H9 (cell line): ENCODE results near the gene PNPLA7. TPM values are rescaled to one million over a fixed set of nuclear protein-coding genes. Genes with fewer than 3 reads are reported as not detected.

ENCODE experiments used
- DNase-seq: peaks from one replicate; pipeline ENCODE4 v3.0.0-alpha.2; 2017
- H2AFZ ChIP-seq: one replicate; pipeline ENCODE4 v1.6.1; 2013; ENCODE audit warnings: mild to moderate bottlenecking, low read length, control low read depth, moderate library complexity
- H2AK5ac ChIP-seq: 2 replicates; pipeline ENCODE4 v1.6.1; 2013; ENCODE audit warnings: low read length, control low read depth, mixed read lengths; ENCODE audit not compliant: insufficient read length
- H2BK120ac ChIP-seq: one replicate; pipeline ENCODE4 v1.6.1; 2013; ENCODE audit warnings: low read depth, mild to moderate bottlenecking, low read length, control low read depth, inconsistent platforms; ENCODE audit not compliant: poor library complexity, severe bottlenecking
- H2BK12ac ChIP-seq: 2 replicates; pipeline ENCODE4 v1.6.1; 2013; ENCODE audit warnings: low read length, control low read depth, mixed read lengths, low read depth; ENCODE audit not compliant: insufficient read length
- H2BK15ac ChIP-seq: 2 replicates; pipeline ENCODE4 v1.6.1; 2013; ENCODE audit warnings: low read depth, low read length, control low read depth
- H2BK20ac ChIP-seq: one replicate; pipeline ENCODE4 v1.6.1; 2013; ENCODE audit warnings: low read depth, mild to moderate bottlenecking, low read length, control low read depth, inconsistent platforms; ENCODE audit not compliant: poor library complexity, severe bottlenecking
- H2BK5ac ChIP-seq: 2 replicates; pipeline ENCODE4 v1.6.1; 2013; ENCODE audit warnings: low read length, control low read depth, mixed read lengths; ENCODE audit not compliant: insufficient read length
- H3K14ac ChIP-seq: 2 replicates; pipeline ENCODE4 v1.6.1; 2013; ENCODE audit warnings: low read length, control low read depth; ENCODE audit not compliant: insufficient read depth
- H3K18ac ChIP-seq: 2 replicates; pipeline ENCODE4 v1.6.1; 2013; ENCODE audit warnings: low read depth, mild to moderate bottlenecking, mixed read lengths, low read length, control low read depth; ENCODE audit not compliant: insufficient read length
- H3K23ac ChIP-seq: 2 replicates; pipeline ENCODE4 v1.6.1; 2013; ENCODE audit warnings: low read length, control low read depth, mixed read lengths, low read depth; ENCODE audit not compliant: insufficient read length
- H3K23me2 ChIP-seq: 2 replicates; pipeline ENCODE4 v1.6.1; 2013; ENCODE audit warnings: low read depth, mild to moderate bottlenecking, mixed read lengths, low read length, control low read depth; ENCODE audit not compliant: insufficient read length, poor library complexity, severe bottlenecking
- H3K27ac ChIP-seq: 2 replicates; pipeline ENCODE4 v1.5.1; 2013; ENCODE audit warnings: low read length, control low read depth, mixed read lengths, low read depth; ENCODE audit not compliant: insufficient read length
- H3K27me3 ChIP-seq: 2 replicates; pipeline ENCODE4 v1.6.1; 2013; ENCODE audit warnings: low read length, control low read depth, inconsistent platforms; ENCODE audit not compliant: insufficient read depth
- H3K4ac ChIP-seq: 2 replicates; pipeline ENCODE4 v1.6.1; 2013; ENCODE audit warnings: low read depth, mild to moderate bottlenecking, control low read depth, inconsistent platforms, low read length, moderate library complexity
- H3K4me1 ChIP-seq: 2 replicates; pipeline ENCODE4 v1.6.1; 2013; ENCODE audit warnings: low read length, control low read depth, inconsistent platforms; ENCODE audit not compliant: insufficient read depth
- H3K4me2 ChIP-seq: 2 replicates; pipeline ENCODE4 v1.6.1; 2013; ENCODE audit warnings: low read length, control low read depth, mixed read lengths; ENCODE audit not compliant: insufficient read length, insufficient read depth
- H3K56ac ChIP-seq: 2 replicates; pipeline ENCODE4 v1.6.1; 2013; ENCODE audit warnings: low read depth, mild to moderate bottlenecking, mixed read lengths, low read length, control low read depth; ENCODE audit not compliant: insufficient read length
- H3K79me1 ChIP-seq: 2 replicates; pipeline ENCODE4 v1.6.1; 2013; ENCODE audit warnings: low read depth, mild to moderate bottlenecking, moderate library complexity, low read length, control low read depth, inconsistent platforms; ENCODE audit not compliant: insufficient read depth, poor library complexity, severe bottlenecking
- H3K79me2 ChIP-seq: 2 replicates; pipeline ENCODE4 v1.6.1; 2013; ENCODE audit warnings: low read length, control low read depth, inconsistent platforms; ENCODE audit not compliant: insufficient read depth
- H3K9ac ChIP-seq: 2 replicates; pipeline ENCODE4 v1.6.1; 2013; ENCODE audit warnings: low read length, control low read depth, mixed read lengths; ENCODE audit not compliant: insufficient read length; ENCODE audit errors: extremely low read depth
- H3K9me3 ChIP-seq: one replicate; pipeline ENCODE4 v1.6.1; 2013; ENCODE audit warnings: low read depth, low read length, inconsistent platforms; ENCODE audit not compliant: control insufficient read depth
- H3T11ph ChIP-seq: one replicate; pipeline ENCODE4 v1.6.1; 2013; ENCODE audit warnings: mild to moderate bottlenecking, low read length, control low read depth, inconsistent platforms
- H4K20me1 ChIP-seq: one replicate; pipeline ENCODE4 v1.6.1; 2013; ENCODE audit not compliant: control insufficient read depth, insufficient read length, insufficient read depth
- H4K5ac ChIP-seq: 2 replicates; pipeline ENCODE4 v1.6.1; 2013; ENCODE audit warnings: low read depth, mild to moderate bottlenecking, mixed read lengths, low read length, control low read depth; ENCODE audit not compliant: insufficient read length
- H4K8ac ChIP-seq: replicated peaks from 2 replicates; pipeline ENCODE4 v1.6.1; 2013; ENCODE audit warnings: low read length, control low read depth, mixed read lengths, low read depth; ENCODE audit not compliant: insufficient read length
- H4K91ac ChIP-seq: 2 replicates; pipeline ENCODE4 v1.6.1; 2013; ENCODE audit warnings: low read depth, mild to moderate bottlenecking, moderate library complexity, mixed read lengths, low read length, control low read depth; ENCODE audit not compliant: insufficient read length
- H3K27ac Mint-ChIP-seq, 3 experiments: 2 replicates in 2 of 3; 3 replicates in 1 of 3; pipeline ENCODE4 v1.8.0; 2020 to 2021; ENCODE audit warnings: mixed read lengths in 3 of 3, mild to moderate bottlenecking in 1 of 3, moderate library complexity in 1 of 3
- H3K27me3 Mint-ChIP-seq: 2 replicates; pipeline ENCODE4 v1.8.0; 2021; ENCODE audit warnings: low read depth, mild to moderate bottlenecking, moderate library complexity, mixed read lengths
- H3K36me3 Mint-ChIP-seq, 3 experiments: 2 replicates in 2 of 3; 3 replicates in 1 of 3; pipeline ENCODE4 v1.8.0; 2020 to 2021; ENCODE audit warnings: low read depth in 3 of 3, mixed read lengths in 3 of 3; ENCODE audit not compliant: insufficient read depth in 1 of 3
- H3K4me1 Mint-ChIP-seq, 2 experiments: 2 replicates each; pipeline ENCODE4 v1.8.0; 2020; ENCODE audit warnings: mixed read lengths in 2 of 2
- H3K4me3 Mint-ChIP-seq, 2 experiments: 2 replicates in 1 of 2; 3 replicates in 1 of 2; pipeline ENCODE4 v1.8.0; 2020 to 2021; ENCODE audit warnings: mild to moderate bottlenecking in 2 of 2, mixed read lengths in 2 of 2, moderate library complexity in 1 of 2
- H3K9me3 Mint-ChIP-seq, 2 experiments: 2 replicates in 1 of 2; 3 replicates in 1 of 2; pipeline ENCODE4 v1.8.0; 2020; ENCODE audit warnings: mild to moderate bottlenecking in 2 of 2, mixed read lengths in 2 of 2, moderate library complexity in 1 of 2
- CTCF ChIP-seq: fragments of 200-600 bp; sonication (generic); conservative IDR thresholded peaks from 3 replicates; pipeline ENCODE4 v1.8.0; 2021; ENCODE audit warnings: antibody characterized with exemption, mild to moderate bottlenecking
- WGBS: extraction: QIAGEN DNeasy Blood & Tissue Kit; methylation state at CpG from one replicate; pipeline ENCODE4 v1.1.7; 2013; ENCODE audit warnings: missing lambda C conversion rate, low lambda C conversion rate, mixed read lengths; ENCODE audit not compliant: insufficient read length; ENCODE audit errors: extremely low coverage; 5-methylcytosine and 5-hydroxymethylcytosine counted together
- total RNA-seq: library from RNA; stranded (reverse); gene quantifications from 2 replicates; pipeline ENCODE4 v1.2.1, GENCODE V29; 2021

Gene PNPLA7
- total RNA-seq, 1 experiment from 2014 or later: 1.8 TPM

- H2BK12ac ChIP-seq: no peak overlapping the region
- no peak overlapping the region for H3K23ac ChIP-seq
- no peak for TF ChIP-seq CTCF
- H3K14ac ChIP-seq: no peak overlapping the region
- no peaks in the 10 kb centered on the region for H3K79me1 ChIP-seq
- no peak overlapping the region for H2AFZ ChIP-seq
- H3K79me2 ChIP-seq: no peaks in the 10 kb centered on the region
- no peak overlapping the region for H3T11ph ChIP-seq
- no peak overlapping the region for H4K8ac ChIP-seq
- no peak overlapping the region for H3K9ac ChIP-seq
- H4K20me1 ChIP-seq: no peaks in the 10 kb centered on the region
- H3K56ac ChIP-seq: no peak overlapping the region
- Mint-ChIP-seq H3K27ac (no peak overlapping the region; a peak in 1 of 7 replicates), H3K9me3 (peaks cover 29 to 77% of the 10 kb centered on the region in 2 experiments), H3K4me1 (no peaks in the 10 kb centered on the region), H3K27me3 (peaks cover 23% of the 10 kb centered on the region), H3K36me3 (peaks cover 4 to 14% (median 13%) of the 10 kb centered on the region in 3 experiments), H3K4me3 (no peak overlapping the region)
- H3K4me1 ChIP-seq: no peaks in the 10 kb centered on the region
- H3K27ac ChIP-seq: no peak overlapping the region
- H3K27me3 ChIP-seq: no peaks in the 10 kb centered on the region
- H3K4me2 ChIP-seq: no peak overlapping the region
- H3K23me2 ChIP-seq: no peaks in the 10 kb centered on the region
- no peak overlapping the region for H2BK15ac ChIP-seq
- H3K4ac ChIP-seq: no peak overlapping the region
- DNase-seq: no peak
- no peaks in the 10 kb centered on the region for H3K9me3 ChIP-seq
- WGBS: no CpG with 5 or more reads among the region's 26 CpGs
- H4K91ac ChIP-seq: no peak overlapping the region
- H4K5ac ChIP-seq: no peak overlapping the region
- H2BK20ac ChIP-seq: no peak overlapping the region
- H3K18ac ChIP-seq: no peak overlapping the region
- H2BK5ac ChIP-seq: no peak overlapping the region
- no peak overlapping the region for H2AK5ac ChIP-seq
- no peak overlapping the region for H2BK120ac ChIP-seq
These were observed 43.5 kb downstream of the PNPLA7 start for GRCh38 chr9:137506702-137507171.
